Measurements from ENCODE around the gene SLC6A19. TPM values are rescaled to one million over a fixed set of nuclear protein-coding genes. Genes with fewer than 3 reads are reported as not detected.

SLC6A19 gene
- total RNA-seq, 1 donor from 2014 or later: not detected

DNA sequence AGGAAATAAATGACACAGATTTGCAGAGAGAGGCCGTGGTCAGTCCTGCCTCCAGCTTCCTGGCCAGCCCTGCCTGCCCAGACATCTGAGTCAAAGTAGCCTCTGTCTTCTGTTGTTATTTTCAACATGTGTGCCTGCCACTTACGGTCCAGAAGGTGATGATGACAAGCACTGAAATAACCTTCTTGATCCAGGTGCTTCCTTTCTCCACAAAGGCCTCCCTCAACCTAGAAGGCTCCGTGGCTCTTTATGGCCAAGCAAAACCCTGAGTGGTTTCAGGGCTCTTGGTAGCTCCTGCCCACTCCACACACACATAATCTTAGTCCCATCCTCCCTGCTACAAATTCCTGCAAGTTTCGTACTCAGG lies 34.1 kb upstream of the SLC6A19 start:
- H3K27ac ChIP-seq: no peak overlapping the region
- intact Hi-C loops (cut with DNase I): no loop called here
- H3K4me3 ChIP-seq: no peak overlapping the region
- ATAC-seq (no peak), DNase-seq (no peak)
- no peaks in the 10 kb centered on the region for H3K27me3 ChIP-seq
- peaks cover 4% of the 10 kb centered on the region for H3K4me1 ChIP-seq
- H3K9me3 ChIP-seq: no peaks in the 10 kb centered on the region
- H3K36me3 ChIP-seq: no peaks in the 10 kb centered on the region
- TF ChIP-seq, protein P1, sequence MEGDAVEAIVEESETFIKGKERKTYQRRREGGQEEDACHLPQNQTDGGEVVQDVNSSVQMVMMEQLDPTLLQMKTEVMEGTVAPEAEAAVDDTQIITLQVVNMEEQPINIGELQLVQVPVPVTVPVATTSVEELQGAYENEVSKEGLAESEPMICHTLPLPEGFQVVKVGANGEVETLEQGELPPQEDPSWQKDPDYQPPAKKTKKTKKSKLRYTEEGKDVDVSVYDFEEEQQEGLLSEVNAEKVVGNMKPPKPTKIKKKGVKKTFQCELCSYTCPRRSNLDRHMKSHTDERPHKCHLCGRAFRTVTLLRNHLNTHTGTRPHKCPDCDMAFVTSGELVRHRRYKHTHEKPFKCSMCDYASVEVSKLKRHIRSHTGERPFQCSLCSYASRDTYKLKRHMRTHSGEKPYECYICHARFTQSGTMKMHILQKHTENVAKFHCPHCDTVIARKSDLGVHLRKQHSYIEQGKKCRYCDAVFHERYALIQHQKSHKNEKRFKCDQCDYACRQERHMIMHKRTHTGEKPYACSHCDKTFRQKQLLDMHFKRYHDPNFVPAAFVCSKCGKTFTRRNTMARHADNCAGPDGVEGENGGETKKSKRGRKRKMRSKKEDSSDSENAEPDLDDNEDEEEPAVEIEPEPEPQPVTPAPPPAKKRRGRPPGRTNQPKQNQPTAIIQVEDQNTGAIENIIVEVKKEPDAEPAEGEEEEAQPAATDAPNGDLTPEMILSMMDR (IDR thresholded peaks at IDR 0.05): no peak

DNA sequence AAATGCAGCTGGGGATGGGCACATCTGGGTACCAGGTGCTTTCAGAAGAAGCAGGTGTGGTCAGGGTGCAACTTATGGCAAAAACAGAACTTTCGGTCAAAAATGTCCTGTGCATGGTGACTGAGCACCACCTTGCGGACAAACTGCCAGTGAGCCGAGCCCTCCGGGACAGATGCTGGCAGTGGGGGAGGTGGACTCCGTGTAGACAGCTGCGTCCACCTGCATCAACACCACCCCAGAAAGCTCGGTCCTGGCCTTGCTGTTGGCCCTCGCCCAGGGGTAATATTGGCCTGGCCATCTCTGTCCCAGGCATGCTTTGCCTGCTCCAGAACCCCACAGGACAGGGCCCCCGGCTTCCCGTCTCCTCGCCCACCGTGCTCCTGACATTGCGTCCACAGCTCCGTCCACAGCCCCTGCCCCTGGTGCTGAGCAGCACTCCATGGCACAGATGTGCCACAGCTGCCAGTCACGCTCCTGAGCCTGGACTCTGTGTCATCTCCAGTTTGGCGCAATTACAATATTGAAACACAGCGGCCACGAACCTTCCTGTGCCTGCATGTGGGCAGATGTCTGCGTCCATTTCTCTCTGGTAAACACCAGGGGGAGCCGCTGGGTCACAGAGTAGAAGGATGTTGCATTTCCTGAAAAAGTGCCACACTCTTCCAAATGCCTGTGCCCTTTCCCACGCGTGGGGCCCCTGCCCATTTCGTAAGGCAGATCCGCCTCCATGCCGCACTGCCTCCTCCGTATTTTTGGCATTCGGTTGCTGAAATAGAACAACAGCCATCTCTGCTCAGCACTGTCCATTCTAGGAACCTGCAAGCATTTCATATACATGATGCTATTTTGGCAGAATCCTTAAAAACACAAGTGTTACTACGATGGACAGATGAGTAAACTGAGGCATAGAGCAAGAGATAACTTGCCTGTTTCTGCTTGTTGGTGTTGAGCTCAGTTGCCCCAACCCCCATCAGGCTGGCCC lies 33.4 kb upstream of the SLC6A19 start:
- H3K9me3 ChIP-seq: no peaks in the 10 kb centered on the region
- no peaks in the 10 kb centered on the region for H3K27me3 ChIP-seq
- peaks cover 4% of the 10 kb centered on the region for H3K4me1 ChIP-seq
- TF ChIP-seq, protein P1 (IDR thresholded peaks at IDR 0.05): peak; percentile 71
- peak; percentile 79 for DNase-seq
- no peak overlapping the region for H3K4me3 ChIP-seq
- peak; percentile 85 for ATAC-seq
- intact Hi-C loops (cut with DNase I): no loop called here
- no peaks in the 10 kb centered on the region for H3K36me3 ChIP-seq
- no peak overlapping the region for H3K27ac ChIP-seq

- no peak for ATAC-seq
- Histone ChIP-seq H3K27me3 (no peaks in the 10 kb centered on the region), H3K9me3 (no peaks in the 10 kb centered on the region), H3K4me3 (no peak overlapping the region), H3K4me1 (peaks cover 4% of the 10 kb centered on the region), H3K36me3 (no peaks in the 10 kb centered on the region), H3K27ac (no peak overlapping the region)
- intact Hi-C loops (cut with DNase I): no loop called here
- DNase-seq: no peak
- TF ChIP-seq, protein P1 (IDR thresholded peaks at IDR 0.05): no peak
Observed at GRCh38 chr5:1168796-1169195, 32.6 kb upstream of the SLC6A19 start.

DNA sequence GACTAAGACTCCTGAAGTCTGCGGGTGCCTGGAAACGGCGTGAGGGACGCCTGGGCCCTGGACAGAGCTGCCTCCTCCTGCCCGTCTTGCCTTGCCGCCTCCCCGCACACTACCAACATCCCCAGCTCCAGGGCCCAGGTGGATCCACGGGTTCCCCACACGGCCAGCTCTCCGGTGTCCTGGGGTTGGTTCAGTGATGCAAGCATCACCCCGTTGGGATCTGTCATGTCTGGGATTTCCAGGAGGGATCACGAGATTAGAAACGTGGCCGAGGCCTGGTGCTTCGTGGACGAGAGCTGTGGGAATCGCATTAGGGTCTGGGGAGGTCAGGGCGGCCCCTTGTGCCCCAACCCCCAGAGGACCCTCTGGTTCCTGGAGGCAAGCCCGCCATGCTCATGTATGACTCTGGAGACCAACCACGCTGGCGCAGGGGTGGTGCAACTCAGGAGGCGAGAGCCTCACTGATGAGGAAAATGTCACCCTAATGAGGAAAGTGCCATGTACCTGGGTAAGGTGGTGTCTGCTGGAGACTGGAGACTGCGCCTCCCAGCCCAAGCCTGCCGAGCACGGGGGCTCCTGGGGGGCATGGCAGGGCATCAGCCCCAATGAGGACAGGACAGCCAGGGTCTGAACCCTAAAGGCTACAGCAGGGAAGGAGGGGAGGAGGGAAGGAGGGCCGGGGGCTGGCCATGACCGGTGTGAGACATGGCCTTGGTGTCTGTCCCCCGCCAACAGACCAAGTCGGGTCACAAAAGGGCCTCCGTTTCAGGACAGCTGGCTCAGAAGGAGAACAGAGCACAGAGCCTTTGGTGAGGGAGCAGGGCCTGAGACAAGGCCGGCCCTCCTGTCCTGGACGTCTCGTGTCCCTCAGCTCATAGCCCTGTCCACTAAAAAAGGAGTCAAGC lies 31.9 kb upstream of the SLC6A19 start:
- Histone ChIP-seq H3K4me1 (peaks cover 4% of the 10 kb centered on the region), H3K27ac (no peak overlapping the region), H3K4me3 (no peak overlapping the region), H3K9me3 (no peaks in the 10 kb centered on the region), H3K27me3 (no peaks in the 10 kb centered on the region), H3K36me3 (no peaks in the 10 kb centered on the region)
- intact Hi-C loops (cut with DNase I): loop anchor here (10.0 kb wide), 1 partner anchor 245 kb away; no protein-coding TSS in a partner anchor
- TF ChIP-seq, protein P1 (IDR thresholded peaks at IDR 0.05): no peak
- ATAC-seq (no peak), DNase-seq (no peak)

- H3K27me3 ChIP-seq: no peaks in the 10 kb centered on the region
- H3K4me1 ChIP-seq: peaks cover 4% of the 10 kb centered on the region
- DNase-seq: no peak
- no peak overlapping the region for H3K4me3 ChIP-seq
- intact Hi-C loops (cut with DNase I): loop anchor here (10.0 kb wide), 1 partner anchor 247 kb away; no protein-coding TSS in a partner anchor
- H3K27ac ChIP-seq: no peak overlapping the region
- TF ChIP-seq, protein P1 (IDR thresholded peaks at IDR 0.05): no peak
- no peak for ATAC-seq
- no peaks in the 10 kb centered on the region for H3K9me3 ChIP-seq
- no peaks in the 10 kb centered on the region for H3K36me3 ChIP-seq
Observed at GRCh38 chr5:1171340-1171941, 30.0 kb upstream of the SLC6A19 start.
